ENCODE results near the gene WDR27.

Gene WDR27

DNA sequence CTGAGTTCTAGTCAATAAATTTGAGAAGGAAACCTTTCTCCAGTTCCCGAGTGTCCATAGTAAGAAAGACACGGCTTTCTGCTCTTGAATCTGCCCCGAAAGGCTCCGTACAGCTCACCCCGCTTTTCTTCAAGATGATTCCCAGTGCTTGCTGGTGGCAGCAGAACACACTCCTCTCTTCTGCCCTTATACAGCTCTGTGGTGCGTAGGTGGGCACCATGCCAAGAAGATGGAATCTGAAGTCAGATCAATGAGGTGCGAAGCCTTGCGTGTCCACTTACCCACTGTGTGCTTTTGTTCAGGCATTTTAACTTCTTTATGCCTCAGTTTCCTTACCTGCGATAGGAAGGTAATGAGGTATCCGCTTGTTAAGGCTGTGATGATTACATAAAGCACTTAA is 142.2 kb downstream of the WDR27 start:
- DNase-seq: peak; percentile 40

DNA sequence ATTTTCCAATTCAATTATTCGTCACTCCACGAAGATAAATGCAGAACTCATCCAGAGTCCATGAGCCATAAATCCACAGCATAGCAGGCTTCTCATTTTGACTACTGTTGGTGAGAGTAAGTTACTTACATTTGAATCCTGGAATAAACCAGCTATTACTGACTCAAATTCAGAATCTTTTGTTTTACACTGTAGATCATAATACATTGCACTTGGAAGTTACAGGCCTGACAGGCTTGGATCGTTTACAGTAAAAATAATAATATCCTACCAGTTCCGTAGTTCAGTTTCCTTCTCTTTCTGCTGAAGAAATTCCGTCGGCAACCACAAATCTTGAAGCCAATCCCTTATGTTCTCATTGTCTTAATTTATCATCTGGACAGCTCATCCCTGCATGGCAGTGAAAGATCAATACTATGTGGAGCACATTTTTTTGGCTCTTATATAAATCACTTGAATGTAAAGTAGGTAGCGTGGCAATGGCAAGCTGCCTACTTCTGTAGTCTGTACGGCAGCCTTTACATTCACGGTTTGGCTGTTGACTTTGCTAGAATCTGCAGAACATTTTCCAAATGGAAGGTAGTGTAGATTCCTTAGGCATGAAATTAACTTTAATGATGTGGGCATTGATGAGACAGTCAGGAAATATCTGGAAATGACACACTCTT is 142.9 kb downstream of the WDR27 start:
- DNase-seq: peak; percentile 64

DNA sequence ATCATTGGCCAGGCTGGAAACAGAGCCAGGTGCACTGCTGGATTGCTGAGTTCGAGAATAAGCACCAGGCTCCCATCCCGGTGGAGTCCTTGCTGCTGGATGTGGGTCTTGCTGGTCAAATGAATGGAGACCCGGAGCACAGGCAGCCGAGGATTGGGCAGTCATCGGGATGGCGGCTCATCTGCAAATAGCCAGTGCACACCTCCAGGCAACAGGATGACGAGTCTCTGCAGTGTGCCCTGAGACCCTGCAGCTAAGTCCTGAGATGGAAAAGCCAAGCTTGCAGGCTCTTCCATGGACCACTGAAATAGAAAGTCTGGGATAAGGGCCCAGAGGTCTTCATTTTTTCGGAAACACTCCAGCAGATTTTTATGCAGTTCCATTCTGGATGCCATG is 143.5 kb downstream of the WDR27 start:
- peak; percentile 39 for DNase-seq

DNA sequence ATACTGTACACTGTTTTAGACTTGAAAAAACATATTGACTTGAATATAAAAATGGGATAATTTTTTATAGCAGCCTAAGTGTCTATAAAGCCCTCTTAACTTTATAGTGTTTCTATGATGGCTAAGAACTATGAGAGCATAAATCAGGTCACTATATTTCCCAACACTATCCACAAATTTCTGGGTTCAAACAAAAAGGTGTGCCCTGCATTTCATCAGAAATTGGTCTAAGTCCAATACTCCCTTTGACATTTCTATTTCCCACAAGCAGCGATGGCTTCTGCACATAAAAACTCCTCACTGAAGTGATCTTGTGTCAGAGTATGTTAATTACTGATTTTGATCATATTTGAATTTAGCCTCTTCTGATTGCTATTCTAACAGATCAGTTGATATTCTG is 143.9 kb downstream of the WDR27 start:
- no peak for DNase-seq

DNA sequence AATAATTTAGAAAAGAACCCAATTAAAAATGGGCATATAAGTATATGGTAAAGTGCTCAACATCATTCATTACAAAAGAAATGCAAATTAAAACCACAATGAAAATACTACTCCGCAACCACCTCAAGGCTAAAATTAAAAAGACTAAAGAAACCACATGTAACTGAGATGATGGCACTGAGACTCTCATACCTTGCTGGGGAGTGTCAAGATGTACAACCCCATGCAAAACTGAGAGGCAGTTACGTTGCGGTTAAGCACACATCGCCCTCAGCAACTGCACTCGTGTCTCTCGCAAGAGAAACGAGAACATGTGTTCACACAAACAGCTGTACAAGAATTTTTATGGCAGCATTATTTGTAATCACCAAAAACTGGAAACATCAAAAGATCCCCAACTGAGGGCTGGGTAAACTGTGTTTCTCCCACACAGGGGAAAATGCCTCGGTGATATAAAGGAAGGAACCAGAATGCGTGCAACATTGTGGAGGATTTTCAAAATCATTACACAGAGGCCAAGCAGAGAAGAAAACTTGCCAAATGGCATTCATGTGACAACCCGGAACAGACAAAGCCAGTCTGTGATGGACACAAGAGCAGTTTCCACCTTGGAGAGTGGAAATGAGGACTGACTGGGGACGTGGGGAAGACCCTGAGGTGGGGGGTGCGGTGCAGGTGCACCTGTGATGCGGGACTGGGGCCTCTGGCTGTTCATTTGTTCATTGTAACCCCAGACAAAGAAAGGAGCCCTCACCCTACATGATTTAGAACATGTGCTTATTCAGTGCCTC is 144.9 kb downstream of the WDR27 start:
- DNase-seq: no peak

DNA sequence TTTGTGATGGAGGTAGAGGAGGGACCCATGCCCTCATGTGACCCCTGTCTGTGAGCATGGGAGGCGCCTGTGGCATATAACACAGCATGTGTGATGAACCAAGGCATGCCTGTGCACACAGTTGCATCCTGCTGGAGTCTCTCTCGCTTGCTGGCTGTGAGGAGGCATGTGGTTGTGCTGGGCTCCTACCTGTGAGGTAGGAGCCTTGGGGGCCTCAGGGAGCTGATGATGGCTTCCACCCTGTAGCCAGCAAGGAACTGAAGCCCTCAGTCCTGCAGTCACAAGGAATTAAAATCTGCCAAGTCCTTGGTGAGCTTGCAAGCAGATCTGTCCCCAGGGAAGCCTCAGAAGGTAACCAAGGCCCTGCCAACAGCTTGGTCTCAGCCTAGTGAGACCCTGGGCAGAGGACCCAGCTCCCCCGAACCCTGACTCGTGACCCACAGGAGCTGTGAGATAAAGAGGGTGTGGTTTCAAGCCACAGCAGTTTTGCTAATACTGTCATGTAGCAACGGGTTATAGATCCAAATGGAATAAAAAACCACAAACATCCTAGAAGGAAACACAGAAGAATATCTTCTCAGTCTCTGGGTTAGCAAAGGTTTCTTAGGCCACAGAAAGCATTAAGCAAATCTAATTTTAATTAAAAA is 145.7 kb downstream of the WDR27 start:
- DNase-seq: no peak

DNA sequence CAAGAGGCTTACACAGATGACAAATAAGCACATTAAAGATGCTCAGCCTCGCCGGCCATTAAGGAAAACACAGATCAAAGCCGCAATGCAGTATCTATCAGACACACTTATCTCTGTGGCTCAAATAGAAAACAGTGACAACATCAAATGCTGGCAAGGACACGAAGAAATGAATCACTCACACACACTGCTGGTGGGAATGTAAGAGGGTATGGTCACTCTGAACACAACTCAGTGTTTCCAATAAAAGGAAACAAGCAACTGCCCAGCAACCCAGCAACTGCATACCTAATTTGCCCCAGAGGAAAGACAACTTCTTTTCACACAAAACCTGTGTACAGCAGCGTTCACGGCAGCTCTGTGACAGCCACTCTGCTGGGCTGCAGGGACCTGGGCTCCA is 155.8 kb downstream of the WDR27 start:
- DNase-seq: no peak

DNA sequence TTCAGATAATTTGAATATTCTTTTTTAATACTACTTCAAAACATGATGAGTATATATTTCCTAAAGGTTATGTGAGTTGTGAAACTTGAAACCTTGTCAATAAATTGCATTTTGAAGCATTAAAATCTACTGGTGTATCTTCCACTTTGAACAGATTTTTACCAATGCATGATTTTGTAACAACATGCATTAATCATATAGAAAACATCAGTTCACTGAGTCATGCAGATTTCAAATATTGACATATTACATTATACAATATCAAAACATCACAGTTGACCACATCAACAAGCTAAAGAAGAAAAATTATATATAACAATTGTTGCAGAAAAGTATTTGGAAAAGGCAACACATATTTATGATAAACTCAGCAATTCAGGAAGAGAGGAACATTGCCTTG is 158.1 kb downstream of the WDR27 start:
- no peak for DNase-seq

DNA sequence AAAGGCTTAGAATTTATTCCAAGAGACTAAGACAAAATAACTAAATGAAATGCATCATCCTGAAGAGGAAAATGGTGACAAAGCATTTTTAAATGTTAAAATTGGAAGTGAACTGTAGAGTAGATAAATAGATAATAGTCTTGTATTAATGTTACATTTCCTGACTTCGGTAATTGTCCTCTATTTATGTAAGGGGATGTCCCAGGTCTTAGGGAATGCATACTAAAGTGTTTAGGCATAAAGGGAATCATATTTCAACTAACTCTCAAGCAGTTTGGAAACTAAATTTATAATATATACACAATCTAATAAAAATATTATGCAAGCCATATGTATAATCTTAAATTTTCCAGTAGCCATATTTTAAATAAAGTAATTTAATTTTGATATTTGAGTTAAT is 159.3 kb downstream of the WDR27 start:
- no peak for DNase-seq

DNA sequence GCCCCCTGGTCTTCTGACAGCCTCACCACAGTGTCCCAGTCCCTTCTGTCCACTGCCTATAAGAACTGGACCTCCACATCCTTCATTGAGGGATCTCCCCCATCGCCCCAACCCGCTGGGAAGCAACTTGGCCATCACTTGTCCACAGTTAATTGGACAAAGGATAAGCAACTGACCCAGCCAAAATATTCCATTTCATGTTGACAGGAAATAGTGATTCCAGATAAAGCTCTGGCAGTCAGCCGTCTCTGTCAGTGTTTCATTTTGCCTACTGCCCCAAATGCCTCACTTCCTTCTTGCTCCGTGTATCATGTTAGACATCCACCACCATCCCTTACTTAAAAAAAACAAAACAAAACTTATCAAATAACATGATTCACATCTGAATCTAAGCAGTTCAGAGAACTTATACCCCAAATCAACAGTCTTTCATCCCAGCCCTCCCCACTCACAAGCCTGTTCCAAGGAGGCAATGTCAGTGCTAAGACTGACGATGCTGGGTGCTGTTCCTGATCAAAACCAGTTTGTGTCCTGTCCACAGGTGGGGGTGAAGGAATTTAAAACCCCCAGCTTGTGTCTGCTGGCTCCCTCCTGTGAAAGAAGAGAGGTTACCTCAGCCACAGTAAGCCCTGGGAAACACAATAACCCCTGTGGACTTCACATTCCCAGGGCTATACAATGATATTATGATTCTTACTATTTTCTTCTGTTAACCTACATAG is 162.5 kb downstream of the WDR27 start:
- DNase-seq: no peak

DNA sequence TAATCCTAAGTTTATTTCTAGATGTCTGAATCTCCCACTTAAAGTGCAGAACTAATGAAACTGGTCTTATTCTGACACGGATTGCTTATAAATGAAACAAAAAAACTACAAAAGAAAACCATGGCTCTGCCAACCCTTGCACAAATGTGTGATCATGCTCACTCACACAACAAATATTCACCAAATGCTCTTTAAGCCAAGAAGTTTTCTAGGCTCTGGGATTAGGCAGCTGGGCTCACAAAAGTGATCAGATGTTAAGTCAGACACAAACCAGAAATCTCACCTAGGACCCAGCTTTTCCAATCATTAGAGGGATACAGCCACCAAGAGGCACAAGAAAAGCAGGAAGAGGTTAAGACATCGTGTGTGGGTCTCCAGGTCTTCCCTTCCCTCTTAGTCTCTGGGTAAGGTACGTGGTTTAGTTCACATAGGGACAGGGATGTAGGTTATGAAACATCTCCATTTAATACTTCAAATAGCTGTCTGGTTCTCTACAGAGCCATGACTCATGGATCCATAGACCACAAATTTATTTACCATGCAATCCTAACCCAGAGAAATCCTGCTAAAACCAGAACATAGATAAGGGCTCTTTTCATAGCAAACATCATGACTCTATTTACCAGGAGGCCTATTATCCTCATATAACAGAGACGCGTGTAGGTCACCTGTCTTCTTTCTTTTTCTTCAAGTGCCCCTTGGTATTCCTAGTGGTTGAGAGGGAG is 165.2 kb downstream of the WDR27 start:
- no peak for DNase-seq

DNA sequence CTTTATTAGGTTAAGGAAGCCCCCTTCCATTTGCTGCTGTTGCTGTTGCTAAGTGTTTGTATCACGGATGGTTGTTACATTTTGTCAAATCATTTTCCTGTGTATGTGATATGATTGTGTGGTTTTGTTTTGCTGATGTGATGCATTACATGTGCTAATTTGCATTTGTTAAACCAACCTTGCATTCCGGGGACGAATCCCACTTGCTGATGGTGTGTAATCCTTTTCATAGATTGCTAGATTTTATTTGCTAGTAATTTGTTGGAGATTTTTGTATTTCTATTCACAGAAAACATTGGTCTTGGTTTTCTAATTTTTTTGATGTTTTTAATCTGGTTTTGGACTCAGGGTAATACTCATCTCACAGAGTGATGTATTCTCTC is 167.8 kb downstream of the WDR27 start:
- no peak for DNase-seq

DNA sequence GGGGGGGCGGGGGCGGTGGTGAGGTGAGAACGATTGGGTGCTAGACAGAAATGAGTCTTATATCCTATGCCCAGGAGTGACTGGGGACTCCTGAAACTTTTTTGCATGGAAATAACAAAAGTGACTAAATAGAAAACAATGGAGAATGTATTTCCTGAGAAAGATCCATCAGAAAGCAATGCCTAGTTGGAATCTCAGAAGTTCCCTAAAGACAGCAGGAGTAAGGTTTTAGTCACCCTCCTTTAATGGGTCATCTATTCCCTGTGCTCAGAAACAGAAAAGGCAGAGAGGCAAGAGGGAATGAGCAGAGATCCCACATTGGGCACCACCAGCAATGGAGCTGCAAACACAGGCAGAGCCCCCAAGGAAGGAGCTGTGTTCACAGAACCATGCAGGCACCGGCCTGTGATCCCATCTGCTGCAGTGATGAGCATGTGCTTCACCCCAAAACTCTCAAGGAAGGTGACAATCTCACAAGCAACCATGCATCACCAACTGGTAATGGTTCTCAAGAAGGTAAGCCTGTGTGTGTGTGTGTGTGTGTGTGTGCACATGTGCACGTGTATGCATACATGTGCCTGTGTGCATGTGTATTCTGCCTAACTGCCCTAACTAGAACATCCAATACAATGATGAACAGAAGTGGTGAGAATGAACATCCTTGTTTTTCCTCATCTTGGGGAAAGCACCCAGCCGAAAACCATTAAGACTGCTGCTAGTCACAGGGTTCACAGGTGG is 168.4 kb downstream of the WDR27 start:
- no peak for DNase-seq

DNA sequence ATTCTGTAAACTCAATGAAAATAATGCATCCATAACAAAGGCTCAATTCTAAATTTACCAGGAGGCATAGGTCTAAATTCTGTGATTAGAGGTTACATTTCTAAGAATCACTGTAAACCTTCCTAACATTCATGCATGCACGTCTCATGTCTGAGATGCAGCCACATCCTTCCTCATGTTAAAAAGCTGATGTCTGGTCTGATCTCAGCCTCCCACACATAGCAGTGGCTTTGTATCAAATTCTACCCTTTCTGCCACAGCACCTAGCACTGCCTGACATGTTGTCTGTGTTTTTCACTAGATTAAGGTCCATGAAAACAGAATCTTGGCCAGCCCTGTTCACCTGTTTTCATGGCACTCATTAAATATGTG is 171.1 kb downstream of the WDR27 start:
- DNase-seq: no peak

DNA sequence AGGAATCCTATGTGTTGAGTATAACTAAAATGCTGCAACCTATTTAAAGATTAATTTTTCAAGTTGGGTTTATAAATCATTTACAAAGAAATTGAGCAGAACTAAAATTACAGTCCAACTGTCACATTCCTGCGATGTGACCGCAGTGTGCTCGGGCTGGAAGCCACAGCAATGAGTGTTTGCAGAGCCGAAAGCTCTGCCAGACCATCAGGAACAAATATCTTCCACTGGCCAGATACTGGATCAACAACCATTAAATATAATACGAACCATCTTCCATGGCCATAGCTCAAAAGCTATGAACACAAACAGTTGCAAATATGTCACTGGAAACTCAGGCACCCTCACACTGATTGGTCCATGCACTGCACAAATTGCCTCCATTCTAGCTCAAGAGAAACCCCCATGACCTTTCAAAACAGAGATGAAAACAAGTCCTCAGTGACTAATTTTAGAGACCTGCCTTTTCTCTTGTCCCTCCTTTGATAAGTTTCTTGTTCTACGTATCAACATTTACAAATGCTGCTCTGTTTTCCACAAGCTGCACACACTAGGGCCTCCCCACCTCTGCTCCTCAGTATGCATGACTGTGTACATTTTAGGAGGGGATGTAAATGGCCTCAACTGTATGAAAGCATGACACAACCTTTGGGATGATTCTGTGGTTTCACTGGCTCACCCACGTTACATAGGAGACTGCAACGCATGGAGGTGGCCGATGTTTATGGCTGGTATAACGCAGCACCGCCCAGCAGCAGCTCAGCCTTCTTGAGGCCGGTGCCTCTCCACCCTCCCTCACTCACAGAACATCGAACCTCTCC is 171.7 kb downstream of the WDR27 start:
- peak; percentile 65 for DNase-seq

DNA sequence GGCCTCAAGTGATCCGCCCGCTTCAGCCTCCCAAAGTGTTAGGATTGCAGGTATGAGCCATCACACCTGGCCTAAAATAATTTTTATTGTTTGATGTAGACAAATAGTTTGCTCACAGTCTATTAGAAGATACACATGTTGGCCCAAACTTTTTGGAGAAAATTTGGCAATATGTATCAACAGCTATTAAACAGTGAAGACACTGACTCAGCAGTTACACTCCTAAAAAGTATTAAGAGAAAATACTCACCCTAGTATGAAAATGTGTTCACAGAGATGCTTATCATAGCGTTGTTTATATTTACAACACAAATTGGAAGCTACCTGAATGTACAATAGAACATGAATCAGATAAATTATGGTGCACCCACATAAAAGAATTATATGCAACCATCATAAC is 173.1 kb downstream of the WDR27 start:
- no peak for DNase-seq

DNA sequence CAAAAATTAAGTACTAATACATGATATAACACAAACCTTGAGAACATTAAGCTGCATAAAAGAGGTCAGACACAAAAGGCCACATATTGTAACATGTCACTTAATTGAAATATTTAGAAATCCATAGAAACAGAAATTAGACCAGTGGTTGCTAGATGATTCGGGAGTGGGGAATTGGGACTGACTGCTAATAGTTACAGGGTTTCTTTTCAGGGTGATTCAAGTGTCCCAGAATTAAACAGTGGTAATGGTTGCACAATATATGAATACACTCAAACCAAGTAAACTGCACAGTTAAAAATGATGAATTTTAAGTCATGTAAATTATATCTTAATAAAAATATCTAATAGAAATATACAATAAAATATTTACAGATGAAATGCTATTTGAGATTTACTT is 174.5 kb downstream of the WDR27 start:
- DNase-seq: no peak

DNA sequence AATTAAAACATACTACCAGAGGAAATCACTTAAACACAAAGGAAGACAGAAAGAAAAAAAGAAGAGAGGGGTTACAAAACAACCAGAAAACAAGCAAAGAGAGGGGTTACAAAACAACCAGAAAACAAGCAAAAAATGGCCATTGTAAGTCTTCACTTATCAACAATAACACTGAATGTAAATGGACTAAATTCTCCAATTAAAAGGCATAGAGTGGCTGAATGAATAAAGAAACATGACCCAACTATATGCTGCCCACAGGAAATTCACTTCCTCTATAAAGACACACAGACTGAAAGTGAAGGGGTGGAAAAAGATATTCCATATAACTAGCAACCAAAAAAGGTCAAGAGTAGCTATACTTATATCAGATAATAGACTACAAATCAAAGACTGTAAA is 180.0 kb downstream of the WDR27 start:
- no peak for DNase-seq

DNA sequence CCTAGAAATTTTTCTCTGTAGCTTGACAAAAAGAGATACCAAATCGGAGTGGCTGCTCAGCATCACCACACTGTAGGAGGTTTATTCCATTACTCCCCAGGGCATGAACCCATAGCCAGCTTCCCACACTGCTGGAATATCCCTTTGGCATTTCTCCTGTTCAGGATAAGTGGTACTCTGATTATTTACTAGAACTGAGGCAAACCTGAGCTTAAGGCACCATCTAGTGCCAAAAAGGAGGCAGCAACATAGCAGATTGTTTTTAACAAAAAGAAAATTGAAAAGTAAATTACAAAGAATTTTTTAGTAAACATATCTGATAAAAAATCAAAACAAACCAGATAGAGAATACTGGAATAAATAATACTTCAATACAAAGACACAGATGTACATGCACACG is 181.7 kb downstream of the WDR27 start:
- no peak for DNase-seq

DNA sequence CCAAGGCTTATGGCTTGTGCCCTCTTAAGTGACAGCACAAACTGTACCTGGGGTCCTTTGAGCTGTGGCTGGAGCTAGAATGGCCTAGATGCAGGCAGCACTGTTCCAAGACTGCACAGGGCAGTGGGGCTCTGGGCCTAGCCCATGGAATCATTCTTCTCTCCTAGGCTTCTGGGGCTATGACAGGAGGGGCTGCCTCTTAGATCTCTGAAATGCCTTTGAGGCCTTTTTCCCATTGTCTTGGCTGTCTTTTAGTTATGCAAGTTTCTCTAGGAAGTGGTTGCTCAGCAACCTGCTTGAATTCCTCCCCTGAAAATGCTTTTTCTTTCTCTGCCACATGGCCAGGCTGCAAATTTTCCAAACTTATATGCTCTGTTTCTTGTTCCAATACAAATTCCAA is 183.4 kb downstream of the WDR27 start:
- no peak for DNase-seq

DNA sequence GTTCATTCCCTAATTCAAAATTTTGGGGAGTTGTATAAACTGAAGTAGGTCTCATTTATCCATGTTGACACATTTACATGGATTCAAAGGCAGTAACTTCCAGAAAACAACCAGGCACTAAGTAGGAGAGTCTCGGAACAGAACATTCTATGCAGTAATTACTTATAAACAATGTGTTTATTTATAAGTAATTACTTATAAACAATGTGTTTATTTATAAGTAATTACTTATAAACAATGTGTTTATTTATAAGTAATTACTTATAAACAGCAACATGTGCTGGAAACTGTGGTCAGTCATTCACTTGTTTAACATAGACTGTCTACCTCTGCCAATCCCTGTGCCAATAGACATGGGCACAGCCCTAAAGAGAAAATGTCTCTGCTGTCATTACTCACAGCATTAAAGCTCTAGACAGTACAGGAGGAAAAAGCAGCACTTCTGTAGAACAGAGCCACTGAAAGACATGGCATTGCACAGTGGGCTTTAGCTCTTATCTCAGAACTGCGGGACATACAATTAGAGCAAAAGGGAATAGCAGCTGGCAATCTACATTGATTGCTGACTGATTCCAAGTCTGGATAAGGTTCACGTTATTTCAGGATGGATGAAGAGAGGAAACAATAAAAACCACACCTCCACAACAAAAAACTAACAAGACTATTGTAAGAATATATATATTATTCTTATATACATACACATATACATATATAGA is 188.2 kb downstream of the WDR27 start:
- no peak for DNase-seq
